Esophagus muscularis mucosa (tissue), 4 donors: ENCODE results near the gene NCOA1. TPM values are rescaled to one million over a fixed set of nuclear protein-coding genes. Genes with fewer than 3 reads are reported as not detected.

Source experiments
- DNase-seq: peaks from one replicate; pipeline ENCODE4 v3.0.0-alpha.2; 2017; ENCODE audit errors: extremely low spot score
- H3K27ac ChIP-seq, 4 donors: fragments of 200-600 bp; sonication (generic); replicated peaks in 1 of 4; 1 replicate in 3 of 4; 2 replicates in 1 of 4; pipeline ENCODE4 v1.5.1; 2016 to 2019; ENCODE audit warnings: mild to moderate bottlenecking in 1 of 4
- H3K27me3 ChIP-seq, 4 donors: fragments of 200-600 bp; sonication (generic); one replicate each; pipeline versions ENCODE4 v1.5.1 to v1.6.0; 2016 to 2019
- H3K36me3 ChIP-seq, 4 donors: fragments of 200-600 bp; sonication (generic); one replicate each; pipeline ENCODE4 v1.5.1; 2016 to 2019
- H3K4me1 ChIP-seq, 4 donors: fragments of 200-600 bp; sonication (generic); one replicate each; pipeline ENCODE4 v1.5.1; 2016 to 2019
- H3K4me3 ChIP-seq, 4 donors: fragments of 200-600 bp; sonication (generic); 1 replicate in 2 of 4; 2 replicates in 2 of 4; pipeline ENCODE4 v1.5.1; 2016 to 2019; ENCODE audit warnings: mild to moderate bottlenecking in 4 of 4, moderate library complexity in 1 of 4
- H3K9me3 ChIP-seq, 4 donors: fragments of 200-600 bp; sonication (generic); 1 replicate in 3 of 4; 2 replicates in 1 of 4; pipeline ENCODE4 v1.5.1; 2016 to 2019
- CTCF ChIP-seq, 3 experiments: fragments of 200-600 bp in 2 of 3; fragments of 450-650 bp in 1 of 3; sonication (generic) in 2 of 3; IDR thresholded peaks; one replicate each; pipeline ENCODE4 v1.5.1; 2017 to 2019; ENCODE audit warnings: antibody characterized with exemption in 3 of 3, mild to moderate bottlenecking in 2 of 3, moderate library complexity in 1 of 3
- EP300 ChIP-seq: sonication (generic); formaldehyde crosslinking; IDR thresholded peaks from one replicate; pipeline ENCODE4 v1.6.1; 2017; ENCODE audit warnings: antibody characterized with exemption
- POLR2A ChIP-seq: fragments of 450-650 bp; IDR thresholded peaks from one replicate; pipeline ENCODE4 v1.6.1; 2017; ENCODE audit warnings: antibody characterized with exemption, moderate library complexity, mild to moderate bottlenecking, low read depth
- POLR2AphosphoS5 ChIP-seq, 2 donors: sonication (generic); formaldehyde crosslinking; IDR thresholded peaks; one replicate each; pipeline ENCODE4 v1.6.1; 2017; ENCODE audit warnings: antibody characterized with exemption in 2 of 2
- WGBS: methylation state at CpG from one replicate; pipeline ENCODE4 v1.1.5; 2018; 5-methylcytosine and 5-hydroxymethylcytosine counted together
- intact Hi-C: fragments of 100-400 bp; cut with DNase I; formaldehyde crosslinking; loops from one replicate; pipeline ENCODE4 v1.15.1; 2023
- total RNA-seq, 4 donors: library from RNA; depleted of rRNA; stranded (reverse); fragments of >200 nt; gene quantifications; one replicate each; pipeline versions ENCODE4 v1.1.0 to v1.2.1, GENCODE V29; 2016

Gene NCOA1
- total RNA-seq, 4 donors from 2014 or later = 43.9 to 49.4 (median 47.3) TPM

DNA sequence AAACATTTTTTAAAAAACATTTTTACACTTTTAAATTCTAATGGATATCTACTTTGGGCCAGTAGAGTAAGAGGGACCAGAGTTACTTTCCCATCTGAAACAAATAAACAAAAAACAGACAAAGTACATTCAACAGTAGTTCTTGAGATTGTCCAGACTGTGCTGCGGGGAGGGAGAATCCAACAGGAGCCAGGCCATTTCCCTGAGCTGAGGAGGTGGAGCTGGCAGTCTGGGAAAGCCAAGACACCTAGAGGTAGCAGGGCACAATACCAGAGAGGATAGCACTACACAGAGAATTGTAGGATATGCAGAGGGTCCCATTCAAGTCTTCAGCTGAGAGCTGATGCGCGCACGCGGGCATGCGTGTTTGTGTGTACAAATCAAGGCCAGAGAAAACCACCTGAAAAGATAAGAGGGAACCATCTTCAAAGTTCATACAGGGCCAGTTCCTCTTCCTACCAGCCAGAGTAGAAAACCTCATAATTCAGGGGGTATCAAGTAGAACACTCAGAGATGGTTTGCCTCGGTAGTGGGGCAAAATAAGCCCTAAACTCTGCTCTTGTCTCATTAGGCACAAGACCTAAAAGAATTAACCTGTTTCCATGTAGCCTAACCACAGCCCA lies 258.1 kb downstream of the NCOA1 start:
- H3K4me3 ChIP-seq = no peak overlapping the region
- no peaks in the 10 kb centered on the region for H3K27me3 ChIP-seq
- intact Hi-C loops = no loop called here
- no peak for DNase-seq
- 95% methylated on average over 7 of the region's 7 CpGs for WGBS
- TF ChIP-seq EP300 (no peak), CTCF (IDR thresholded peaks at IDR 0.05) (no peak), POLR2A (no peak)
- H3K9me3 ChIP-seq = no peaks in the 10 kb centered on the region
- H3K27ac ChIP-seq = no peak overlapping the region
- peaks cover 0 to 3% (median 0%) of the 10 kb centered on the region in 4 donors for H3K4me1 ChIP-seq
- peaks cover 21 to 46% (median 38%) of the 10 kb centered on the region in 4 donors for H3K36me3 ChIP-seq

DNA sequence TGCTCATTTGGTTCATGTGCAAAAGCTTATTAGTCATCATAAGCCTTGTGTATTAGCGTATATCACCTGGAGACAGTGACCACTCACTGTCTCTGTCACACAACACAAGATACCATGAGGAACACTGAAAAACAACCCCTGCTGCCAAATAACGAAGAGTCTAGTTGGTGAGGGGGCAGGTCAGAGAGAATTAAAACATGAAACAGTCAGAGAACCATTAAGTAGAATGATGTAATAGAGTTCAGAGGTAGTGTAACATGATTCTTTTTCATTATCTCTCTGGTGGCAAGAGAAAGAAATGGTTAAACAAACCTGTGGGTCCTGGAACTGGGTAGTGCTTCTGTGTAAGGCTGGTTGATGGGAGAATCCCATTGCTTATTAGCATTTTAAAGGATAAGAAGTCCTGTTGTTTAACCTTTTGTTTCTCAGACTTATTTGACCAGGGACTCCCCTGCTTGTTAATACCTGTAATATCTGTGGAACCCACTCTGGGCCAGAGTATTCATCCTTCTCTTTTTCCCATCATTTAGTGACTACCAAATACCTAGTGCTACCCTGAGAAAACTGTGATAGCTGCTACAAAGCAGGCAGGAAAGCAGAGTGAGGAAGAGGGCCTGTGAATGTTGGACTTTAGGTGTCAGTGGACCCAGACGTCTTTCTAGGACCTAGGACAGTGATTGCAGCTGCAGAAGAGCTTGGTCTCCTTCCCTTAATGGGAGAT lies 264.1 kb downstream of the NCOA1 start:
- intact Hi-C loops = no loop called here
- no peaks in the 10 kb centered on the region for H3K9me3 ChIP-seq

GRCh38 chr2:24756789-24757188 lies 265.7 kb downstream of the NCOA1 start:
- Histone ChIP-seq H3K4me1 (no peaks in the 10 kb centered on the region), H3K27ac (no peak overlapping the region), H3K9me3 (no peaks in the 10 kb centered on the region), H3K36me3 (peaks cover 42 to 92% (median 73%) of the 10 kb centered on the region in 4 donors), H3K27me3 (no peaks in the 10 kb centered on the region), H3K4me3 (no peak overlapping the region)
- TF ChIP-seq EP300 (no peak), POLR2AphosphoS5 (IDR thresholded peaks at IDR 0.05) (no peak)
- intact Hi-C loops = no loop called here
- 100% methylated on average over 1 of the region's 1 CpG for WGBS
- no peak for DNase-seq

More for the DNA sequence above, 264.1 kb downstream of the NCOA1 start:
- Histone ChIP-seq H3K4me1 (no peaks in the 10 kb centered on the region), H3K27me3 (no peaks in the 10 kb centered on the region), H3K4me3 (no peak overlapping the region), H3K36me3 (peaks cover 41 to 83% (median 69%) of the 10 kb centered on the region in 4 donors), H3K27ac (no peak overlapping the region)
- WGBS = 83% methylated on average over 3 of the region's 3 CpGs
- TF ChIP-seq EP300 (no peak), POLR2AphosphoS5 (IDR thresholded peaks at IDR 0.05) (no peak), POLR2A (no peak), CTCF (IDR thresholded peaks at IDR 0.05) (no peak)
- no peak for DNase-seq

- Histone ChIP-seq H3K4me3 (no peak overlapping the region), H3K36me3 (peaks cover 41 to 90% (median 65%) of the 10 kb centered on the region in 4 donors), H3K27me3 (no peaks in the 10 kb centered on the region), H3K27ac (no peak overlapping the region), H3K9me3 (no peaks in the 10 kb centered on the region), H3K4me1 (no peaks in the 10 kb centered on the region)
- intact Hi-C loops = no loop called here
- TF ChIP-seq EP300 (no peak), POLR2A (no peak), CTCF (IDR thresholded peaks at IDR 0.05) (no peak), POLR2AphosphoS5 (IDR thresholded peaks at IDR 0.05) (no peak)
- 85% methylated on average over 5 of the region's 5 CpGs for WGBS
- DNase-seq = no peak
These were observed 270.8 kb downstream of the NCOA1 start for GRCh38 chr2:24761866-24762265.

DNA sequence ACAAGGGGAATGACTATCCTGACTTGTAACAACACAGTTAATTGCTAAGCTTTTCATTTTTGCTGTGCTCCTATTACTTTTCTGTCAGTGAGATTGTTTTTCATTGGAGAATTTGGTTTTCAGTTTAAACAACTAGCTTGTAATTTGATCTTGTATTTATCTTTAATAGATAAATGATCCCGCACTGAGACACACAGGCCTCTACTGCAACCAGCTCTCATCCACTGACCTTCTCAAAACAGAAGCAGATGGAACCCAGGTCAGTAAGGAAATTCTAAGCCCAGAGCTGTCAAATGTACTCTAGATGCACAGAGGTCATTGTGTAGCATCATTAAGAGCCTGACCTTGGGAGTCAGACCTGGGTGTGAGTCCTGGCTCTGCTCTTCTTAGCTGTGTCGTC lies 271.5 kb downstream of the NCOA1 start:
- TF ChIP-seq POLR2AphosphoS5 (IDR thresholded peaks at IDR 0.05) (no peak), EP300 (no peak), CTCF (IDR thresholded peaks at IDR 0.05) (no peak), POLR2A (no peak)
- Histone ChIP-seq H3K27me3 (no peaks in the 10 kb centered on the region), H3K4me3 (no peak overlapping the region), H3K27ac (no peak overlapping the region), H3K36me3 (peaks cover 41 to 89% (median 63%) of the 10 kb centered on the region in 4 donors), H3K4me1 (no peaks in the 10 kb centered on the region), H3K9me3 (no peaks in the 10 kb centered on the region)
- 73% methylated on average over 2 of the region's 2 CpGs for WGBS
- DNase-seq = no peak
- intact Hi-C loops = no loop called here
